HUES48 (cell line): ENCODE results near the gene GBGT1.

Experiments
- H3K27ac ChIP-seq: one replicate; pipeline ENCODE4 v1.7.0; 2013; ENCODE audit warnings: low read depth, low read length, inconsistent platforms
- H3K27me3 ChIP-seq: 2 replicates; pipeline ENCODE4 v1.6.1; 2013; ENCODE audit warnings: mild to moderate bottlenecking, low read length; ENCODE audit not compliant: control insufficient read depth, insufficient read depth
- H3K36me3 ChIP-seq: 2 replicates; pipeline ENCODE4 v1.6.1; 2013; ENCODE audit warnings: low read length; ENCODE audit not compliant: control insufficient read depth, insufficient read depth
- H3K4me1 ChIP-seq: 2 replicates; pipeline ENCODE4 v1.6.1; 2013; ENCODE audit warnings: mild to moderate bottlenecking, low read length; ENCODE audit not compliant: control insufficient read depth, insufficient read depth
- H3K4me3 ChIP-seq: 2 replicates; pipeline ENCODE4 v1.5.1; 2013; ENCODE audit warnings: mild to moderate bottlenecking, low read depth, low read length
- H3K9ac ChIP-seq: 2 replicates; pipeline ENCODE4 v1.6.1; 2013; ENCODE audit warnings: mild to moderate bottlenecking, low read depth, low read length, moderate library complexity
- H3K9me3 ChIP-seq: 2 replicates; pipeline ENCODE4 v1.6.1; 2013; ENCODE audit warnings: low read length; ENCODE audit not compliant: control insufficient read depth, insufficient read depth

Gene GBGT1

GRCh38 chr9:133108794-133109641 is 54.7 kb downstream of the GBGT1 start:
- Histone ChIP-seq H3K4me1 (peaks cover 4% of the 10 kb centered on the region; the same call in 1 of the 2 replicates), H3K36me3 (peaks cover 28% of the 10 kb centered on the region), H3K9ac (no peak overlapping the region), H3K27me3 (no peaks in the 10 kb centered on the region), H3K4me3 (no peak overlapping the region), H3K9me3 (no peaks in the 10 kb centered on the region), H3K27ac (no peak overlapping the region)

GRCh38 chr9:133107961-133108793 is 55.5 kb downstream of the GBGT1 start:
- H3K4me3 ChIP-seq, result no peak overlapping the region
- no peak overlapping the region for H3K9ac ChIP-seq
- H3K4me1 ChIP-seq, result peaks cover 4% of the 10 kb centered on the region; the same call in 1 of the 2 replicates
- no peaks in the 10 kb centered on the region for H3K27me3 ChIP-seq
- no peaks in the 10 kb centered on the region for H3K9me3 ChIP-seq
- H3K36me3 ChIP-seq, result peaks cover 28% of the 10 kb centered on the region
- no peak overlapping the region for H3K27ac ChIP-seq

- Histone ChIP-seq H3K36me3 (peaks cover 35% of the 10 kb centered on the region), H3K27ac (no peak overlapping the region), H3K4me1 (peaks cover 4% of the 10 kb centered on the region; the same call in 1 of the 2 replicates), H3K27me3 (no peaks in the 10 kb centered on the region), H3K9me3 (no peaks in the 10 kb centered on the region), H3K9ac (no peak overlapping the region), H3K4me3 (no peak overlapping the region)
These were observed 56.4 kb downstream of the GBGT1 start for GRCh38 chr9:133107245-133107722.

GRCh38 chr9:133106511-133107244 is 57.0 kb downstream of the GBGT1 start:
- Histone ChIP-seq H3K9me3 (no peaks in the 10 kb centered on the region), H3K27ac (no peak overlapping the region), H3K4me1 (peaks cover 4% of the 10 kb centered on the region; the same call in 1 of the 2 replicates), H3K36me3 (peaks cover 42% of the 10 kb centered on the region), H3K27me3 (no peaks in the 10 kb centered on the region), H3K9ac (no peak overlapping the region), H3K4me3 (no peak overlapping the region)

- Histone ChIP-seq H3K9me3 (no peaks in the 10 kb centered on the region), H3K4me1 (peaks cover 4% of the 10 kb centered on the region; the same call in 1 of the 2 replicates), H3K27ac (no peak overlapping the region), H3K27me3 (no peaks in the 10 kb centered on the region), H3K9ac (no peak overlapping the region), H3K36me3 (peaks cover 54% of the 10 kb centered on the region), H3K4me3 (no peak overlapping the region)
These were observed 58.3 kb downstream of the GBGT1 start for GRCh38 chr9:133105461-133105770.

GRCh38 chr9:133104718-133105460 is 58.8 kb downstream of the GBGT1 start:
- Histone ChIP-seq H3K27ac (no peak overlapping the region), H3K27me3 (no peaks in the 10 kb centered on the region), H3K9ac (no peak overlapping the region), H3K4me3 (no peak overlapping the region), H3K4me1 (peaks cover 4% of the 10 kb centered on the region; the same call in 1 of the 2 replicates), H3K9me3 (no peaks in the 10 kb centered on the region), H3K36me3 (peaks cover 54% of the 10 kb centered on the region)

- Histone ChIP-seq H3K4me1 (peaks cover 4% of the 10 kb centered on the region; the same call in 1 of the 2 replicates), H3K9ac (no peak overlapping the region), H3K36me3 (peaks cover 55% of the 10 kb centered on the region), H3K27ac (no peak overlapping the region), H3K9me3 (no peaks in the 10 kb centered on the region), H3K27me3 (no peaks in the 10 kb centered on the region), H3K4me3 (no peak overlapping the region)
These were observed 59.7 kb downstream of the GBGT1 start for GRCh38 chr9:133103987-133104505.

GRCh38 chr9:133103183-133103986 is 60.3 kb downstream of the GBGT1 start:
- no peaks in the 10 kb centered on the region for H3K27me3 ChIP-seq
- H3K4me1 ChIP-seq, result peaks cover 4% of the 10 kb centered on the region; the same call in 1 of the 2 replicates
- no peak overlapping the region for H3K9ac ChIP-seq
- H3K4me3 ChIP-seq, result no peak overlapping the region
- H3K36me3 ChIP-seq, result peaks cover 54% of the 10 kb centered on the region
- no peaks in the 10 kb centered on the region for H3K9me3 ChIP-seq
- H3K27ac ChIP-seq, result no peak overlapping the region
